Adrenal gland (tissue), 12 donors: ENCODE results near the gene TRPV4. TPM values are rescaled to one million over a fixed set of nuclear protein-coding genes. Genes with fewer than 3 reads are reported as not detected.

ENCODE experiments used
- DNase-seq, 7 donors: peaks; one replicate each; pipeline ENCODE4 v3.0.0-alpha.2; 2019 to 2020
- H3K27ac ChIP-seq, 5 donors: fragments of 200-600 bp; sonication (generic) in 4 of 5; 1 replicate in 3 of 5; 2 replicates in 2 of 5; pipeline versions ENCODE4 v1.5.1 to v1.8.0; 2016 to 2020; ENCODE audit warnings: mild to moderate bottlenecking in 1 of 5
- H3K27me3 ChIP-seq: fragments of 200-600 bp; 2 replicates; pipeline ENCODE4 v1.8.0; 2021
- H3K36me3 ChIP-seq, 2 donors: fragments of 200-600 bp; replicated peaks in 1 of 2; 1 replicate in 1 of 2; 2 replicates in 1 of 2; pipeline versions ENCODE4 v1.5.1 to v1.8.0; 2018 to 2022
- H3K4me1 ChIP-seq, 2 donors: fragments of 200-600 bp; replicated peaks in 1 of 2; 1 replicate in 1 of 2; 2 replicates in 1 of 2; pipeline versions ENCODE4 v1.5.1 to v1.8.0; 2018 to 2021
- H3K4me3 ChIP-seq, 4 donors: fragments of 200-600 bp; sonication (generic) in 3 of 4; one replicate each; pipeline ENCODE4 v1.5.1; 2016 to 2018
- H3K9me3 ChIP-seq, 3 donors: fragments of 200-600 bp; sonication (generic) in 1 of 3; replicated peaks in 1 of 3; 1 replicate in 2 of 3; 2 replicates in 1 of 3; pipeline versions ENCODE4 v1.5.1 to v1.8.0; 2016 to 2021
- CTCF ChIP-seq, 6 experiments: fragments of 450-650 bp in 4 of 6; fragments of 200-600 bp in 2 of 6; sonication (generic) in 1 of 6; IDR thresholded peaks; 1 replicate in 5 of 6; 2 replicates in 1 of 6; pipeline versions ENCODE4 v1.5.1 to v1.8.0; 2016 to 2021; ENCODE audit warnings: antibody characterized with exemption in 6 of 6, mild to moderate bottlenecking in 2 of 6, moderate library complexity in 1 of 6
- POLR2A ChIP-seq, 2 donors: fragments of 450-650 bp; IDR thresholded peaks; one replicate each; pipeline ENCODE4 v1.6.1; 2017; ENCODE audit warnings: antibody characterized with exemption in 2 of 2, mild to moderate bottlenecking in 2 of 2, moderate library complexity in 1 of 2
- WGBS, 4 donors: extraction: QIAGEN DNeasy Blood & Tissue Kit in 2 of 4; methylation state at CpG; one replicate each; pipeline versions ENCODE4 v1.1.5 to v1.1.7; 2013 to 2017; 5-methylcytosine and 5-hydroxymethylcytosine counted together
- intact Hi-C, 2 donors: fragments of 100-400 bp; cut with DNase I; formaldehyde crosslinking; loops; one replicate each; pipeline versions ENCODE4 v1.14.1 to v1.15.0; 2022 to 2023
- polyA plus RNA-seq, 3 donors: library from polyadenylated mRNA; stranded (reverse); fragments of 200-250 nt in 2 of 3; fragments of 350-450 nt in 1 of 3; fragmentation: Illumina TruSeq in 1 of 3; extraction: RNeasy Lipid Tissue Mini Kit (QIAGEN cat#74804) in 1 of 3; gene quantifications; one replicate each; pipeline ENCODE4 v1.2.3, GENCODE V29; 2013 to 2014
- total RNA-seq, 9 donors: library from RNA; depleted of rRNA in 4 of 9; stranded (reverse); fragments of >200 nt in 4 of 9; fragments of 120-200 nt in 1 of 9; fragmentation: NEBNext Ultra II Directional in 1 of 9; extraction: Animal tissue kit (Norgen Biotek cat#: 25700) in 1 of 9; gene quantifications; one replicate each; pipeline versions ENCODE4 v1.1.0 to v1.2.4, GENCODE V29; 2013 to 2023
- donor health status: healthy with polysubstance abuse.
- donor health status: Bipolar disorder and iron deficiency.
- donor health status: DM: yes; HTN: yes; CAD: no.
- donor health status: DM: no; HTN: no; CAD: no.
- donor health status: DM: no; HTN: no; CAD: no.
- donor health status: DM: yes; HTN: yes; CAD: no.

TRPV4 gene
- total and polyA plus RNA-seq, 12 donors: 0.30 to 5.9 (median 1.4) TPM

- TF ChIP-seq CTCF (IDR thresholded peaks at IDR 0.05) (no peak), POLR2A (IDR thresholded peaks at IDR 0.05) (no peak)
- Histone ChIP-seq H3K4me1 (peaks cover 0 to 20% of the 10 kb centered on the region in 2 donors), H3K36me3 (no peaks in the 10 kb centered on the region), H3K27me3 (no peaks in the 10 kb centered on the region), H3K9me3 (no peaks in the 10 kb centered on the region), H3K4me3 (no peak overlapping the region), H3K27ac (no peak overlapping the region)
- 51 to 67% (median 59%) methylated on average over 9 of the region's 9 CpGs for WGBS, 4 donors
- no peak for DNase-seq
- intact Hi-C loops: loop anchor here (2.0 to 10.0 kb wide), 4 partner anchors 180 to 352 kb away; no protein-coding TSS in a partner anchor
Measured at GRCh38 chr12:109776624-109777023, 56.6 kb downstream of the TRPV4 start.

- Histone ChIP-seq H3K4me3 (no peak overlapping the region), H3K36me3 (no peaks in the 10 kb centered on the region), H3K9me3 (no peaks in the 10 kb centered on the region), H3K27ac (no peak overlapping the region), H3K4me1 (peaks cover 0 to 20% of the 10 kb centered on the region in 2 donors), H3K27me3 (no peaks in the 10 kb centered on the region)
- intact Hi-C loops: loop anchor here (2.0 to 10.0 kb wide), 4 partner anchors 179 to 351 kb away; no protein-coding TSS in a partner anchor
- peak; percentile 73 to 91 (median 88) for TF ChIP-seq CTCF (IDR thresholded peaks at IDR 0.05)
- TF ChIP-seq POLR2A (IDR thresholded peaks at IDR 0.05): no peak
- peak; percentile 74 to 89 (median 81) for DNase-seq
- 16 to 24% (median 20%) methylated on average over 4 to 10 of the region's 10 CpGs for WGBS, 4 donors
Measured at GRCh38 chr12:109775172-109775881, 57.9 kb downstream of the TRPV4 start.

GRCh38 chr12:109773384-109774011, 59.7 kb downstream of the TRPV4 start:
- Histone ChIP-seq H3K36me3 (no peaks in the 10 kb centered on the region), H3K4me3 (peak overlapping the region in 1 of 4 donors; percentile 32), H3K27ac (peak overlapping the region in 2 of 5 donors; percentile 46 to 68), H3K27me3 (no peaks in the 10 kb centered on the region), H3K9me3 (no peaks in the 10 kb centered on the region), H3K4me1 (peaks cover 0 to 20% of the 10 kb centered on the region in 2 donors)
- TF ChIP-seq CTCF (IDR thresholded peaks at IDR 0.05) (no peak), POLR2A (IDR thresholded peaks at IDR 0.05) (no peak)
- intact Hi-C loops: loop anchor here (2.0 to 10.0 kb wide), 4 partner anchors 56 to 349 kb away; no protein-coding TSS in a partner anchor
- 17 to 25% (median 19%) methylated on average over 18 to 21 of the region's 21 CpGs for WGBS, 4 donors
- peak; percentile 42 to 70 (median 57) for DNase-seq

GRCh38 chr12:109772622-109773321, 60.4 kb downstream of the TRPV4 start:
- Histone ChIP-seq H3K4me1 (peaks cover 0 to 20% of the 10 kb centered on the region in 2 donors), H3K9me3 (no peaks in the 10 kb centered on the region), H3K36me3 (no peaks in the 10 kb centered on the region), H3K27ac (peak overlapping the region in 2 of 5 donors; percentile 46 to 68), H3K27me3 (no peaks in the 10 kb centered on the region), H3K4me3 (peak overlapping the region in 1 of 4 donors; percentile 32)
- DNase-seq: peak in 5 of 7 donors; percentile 21 to 56 (median 34)
- 23 to 38% (median 35%) methylated on average over 10 to 12 of the region's 12 CpGs for WGBS, 4 donors
- intact Hi-C loops: loop anchor here (5.0 to 10.0 kb wide), 3 partner anchors 55 to 348 kb away; no protein-coding TSS in a partner anchor
- TF ChIP-seq POLR2A (IDR thresholded peaks at IDR 0.05) (no peak), CTCF (IDR thresholded peaks at IDR 0.05) (no peak)
